ENCODE results near the gene NHEJ1.

DNA sequence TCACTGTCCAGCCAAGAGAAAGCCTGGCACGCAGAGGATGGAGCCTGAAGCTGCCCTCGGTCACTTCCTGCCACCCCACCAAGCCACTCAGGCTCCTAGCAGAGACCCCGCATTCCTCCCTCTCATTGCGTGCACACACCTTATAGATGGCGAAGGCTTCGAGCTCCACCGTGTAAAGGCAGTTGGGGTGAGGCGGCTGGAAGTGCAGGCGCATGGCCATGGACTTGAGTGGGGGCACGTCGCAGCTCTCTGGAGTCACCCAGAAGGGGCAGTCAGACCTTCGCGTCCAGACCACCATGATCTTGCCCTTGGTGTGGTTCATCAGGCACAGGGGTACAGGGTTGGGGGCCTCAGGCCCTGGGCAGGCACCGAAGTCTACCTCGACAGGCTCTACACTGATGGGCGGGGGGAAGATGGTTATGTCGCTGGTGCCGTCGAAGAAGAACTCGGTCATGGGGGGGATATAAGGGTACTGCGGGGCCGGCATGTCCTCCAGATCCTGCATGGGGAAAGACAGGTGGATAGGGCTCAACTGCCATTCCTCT, 133.0 kb downstream of the NHEJ1 start:
- TF ChIP-seq GATA3 (IDR thresholded peaks at IDR 0.05; ENCODE audit: low read depth, low read length) (no peak), GATA2 (IDR thresholded peaks at IDR 0.05; ENCODE audit: low read depth, low read length) (no peak)

All from SH-SY5Y (cell line).